Fibroblast of mammary gland (primary cell): ENCODE data around the gene CELA2A.
"Not testable (repeated sequence)": the region's sequence is repeated elsewhere in the genome, so short reads cannot be mapped to it uniquely, and the experiment has no call there.

Source experiments
- DNase-seq: peaks from one replicate; pipeline ENCODE4 v3.0.0-alpha.2; 2010; ENCODE audit warnings: low read depth
- H3K4me3 ChIP-seq: 2 replicates; pipeline ENCODE4 v1.5.1; 2011; ENCODE audit warnings: low read depth, mild to moderate bottlenecking, low read length, moderate library complexity; ENCODE audit not compliant: control insufficient read depth
- CTCF ChIP-seq: conservative IDR thresholded peaks from 2 replicates; pipeline ENCODE4 v1.5.1; 2011; ENCODE audit warnings: low read depth, low read length, inconsistent platforms; ENCODE audit not compliant: control insufficient read depth, insufficient read depth

Gene CELA2A

GRCh38 chr1:15472587-15472986 is 16.1 kb downstream of the CELA2A start:
- DNase-seq: no peak
- no peak for TF ChIP-seq CTCF
- no peak overlapping the region for H3K4me3 ChIP-seq

- TF ChIP-seq CTCF: no peak
- DNase-seq: no peak
- H3K4me3 ChIP-seq: no peak within 1 kb of the TSS
Measured at GRCh38 chr1:15475752-15476314, 19.3 kb downstream of the CELA2A start, which contains the start of gene CELA2B. Gene CELA2B (plus strand): TSS chr1:15476104. CDS start chr1:15476126, 22 bp downstream.

- no peak for DNase-seq
- no peak overlapping the region for H3K4me3 ChIP-seq
- TF ChIP-seq CTCF: no peak
Measured at GRCh38 chr1:15476927-15477326, 20.4 kb downstream of the CELA2A start.

GRCh38 chr1:15477646-15478212 is 21.2 kb downstream of the CELA2A start:
- DNase-seq: no peak
- no peak for TF ChIP-seq CTCF

GRCh38 chr1:15479654-15480347 is 23.3 kb downstream of the CELA2A start:
- DNase-seq: no peak
- TF ChIP-seq CTCF: no peak
- no peak overlapping the region for H3K4me3 ChIP-seq

More at GRCh38 chr1:15477646-15478212, 21.2 kb downstream of the CELA2A start:
- no peak overlapping the region for H3K4me3 ChIP-seq

GRCh38 chr1:15482455-15482854 is 25.9 kb downstream of the CELA2A start:
- not testable (repeated sequence) for H3K4me3 ChIP-seq

GRCh38 chr1:15482983-15483543 is 26.5 kb downstream of the CELA2A start:
- not testable (repeated sequence) for H3K4me3 ChIP-seq, DNase-seq

More at GRCh38 chr1:15482455-15482854, 25.9 kb downstream of the CELA2A start:
- not testable (repeated sequence) for DNase-seq
